Measurements from ENCODE around the gene RBM47. TPM values are rescaled to one million over a fixed set of nuclear protein-coding genes. Genes with fewer than 3 reads are reported as not detected.

The RBM47 gene
- total and polyA plus RNA-seq, 2 donors (not counting 1 experiment from before 2014, with no cell fraction given): 5.6 to 12.9 TPM

- no peaks in the 10 kb centered on the region for H3K36me3 ChIP-seq (replicated peaks in 1 of 2; ENCODE audit: control extremely low read depth in 1 of 2, control insufficient read depth in 1 of 2, extremely low read depth in 1 of 2, insufficient read depth in 2 of 2, low read length in 1 of 2)
- Mint-ChIP-seq H3K27ac (no peak overlapping the region), H3K27me3 (no peaks in the 10 kb centered on the region), H3K4me3 (no peak overlapping the region), H3K9me3 (ENCODE audit: insufficient read depth) (no peaks in the 10 kb centered on the region), H3K4me1 (no peaks in the 10 kb centered on the region)
- H3K79me2 ChIP-seq (ENCODE audit: control insufficient read depth, insufficient read depth, low read length): no peaks in the 10 kb centered on the region
- H3K4me2 ChIP-seq (replicated peaks; ENCODE audit: low read depth, low read length, poor library complexity, severe bottlenecking): no peak overlapping the region
- ChIA-PET POLR2A (interaction anchor here (0.6 kb wide), 1 partner anchor 135 kb away, joined by 3 read pairs; no protein-coding TSS in a partner anchor), CTCF (no interaction called here)
- ATAC-seq (ENCODE audit: low read depth) (no peak), DNase-seq (no peak)
- no peaks in the 10 kb centered on the region for H3K9me3 ChIP-seq (ENCODE audit: control extremely low read depth in 1 of 3, control insufficient read depth in 2 of 3, insufficient read depth in 1 of 3, low read length in 2 of 3)
- WGBS (ENCODE audit: insufficient coverage): 85% methylated on average over 8 of the region's 15 CpGs
- H2AFZ ChIP-seq (ENCODE audit: insufficient read depth, low read depth, low read length, poor library complexity, severe bottlenecking): no peak overlapping the region
- TF ChIP-seq EZH2 (IDR thresholded peaks at IDR 0.05; ENCODE audit: borderline replicate concordance, insufficient read depth, low read depth, low read length, poor library complexity, severe bottlenecking): no peak
- TF ChIP-seq, protein P1, sequence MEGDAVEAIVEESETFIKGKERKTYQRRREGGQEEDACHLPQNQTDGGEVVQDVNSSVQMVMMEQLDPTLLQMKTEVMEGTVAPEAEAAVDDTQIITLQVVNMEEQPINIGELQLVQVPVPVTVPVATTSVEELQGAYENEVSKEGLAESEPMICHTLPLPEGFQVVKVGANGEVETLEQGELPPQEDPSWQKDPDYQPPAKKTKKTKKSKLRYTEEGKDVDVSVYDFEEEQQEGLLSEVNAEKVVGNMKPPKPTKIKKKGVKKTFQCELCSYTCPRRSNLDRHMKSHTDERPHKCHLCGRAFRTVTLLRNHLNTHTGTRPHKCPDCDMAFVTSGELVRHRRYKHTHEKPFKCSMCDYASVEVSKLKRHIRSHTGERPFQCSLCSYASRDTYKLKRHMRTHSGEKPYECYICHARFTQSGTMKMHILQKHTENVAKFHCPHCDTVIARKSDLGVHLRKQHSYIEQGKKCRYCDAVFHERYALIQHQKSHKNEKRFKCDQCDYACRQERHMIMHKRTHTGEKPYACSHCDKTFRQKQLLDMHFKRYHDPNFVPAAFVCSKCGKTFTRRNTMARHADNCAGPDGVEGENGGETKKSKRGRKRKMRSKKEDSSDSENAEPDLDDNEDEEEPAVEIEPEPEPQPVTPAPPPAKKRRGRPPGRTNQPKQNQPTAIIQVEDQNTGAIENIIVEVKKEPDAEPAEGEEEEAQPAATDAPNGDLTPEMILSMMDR (IDR thresholded peaks at IDR 0.05): no peak
- no peak overlapping the region for H3K9ac ChIP-seq (ENCODE audit: low read length)
- H3K27me3 ChIP-seq (replicated peaks in 1 of 4; ENCODE audit: control extremely low read depth in 1 of 4, control insufficient read depth in 3 of 4, insufficient read depth in 4 of 4, low read length in 3 of 4): no peaks in the 10 kb centered on the region
- H3K27ac ChIP-seq (ENCODE audit: low read length in 2 of 2): no peak overlapping the region
- intact Hi-C loops (cut with micrococcal nuclease): no loop called here
- H3K4me3 ChIP-seq (ENCODE audit: control extremely low read depth in 1 of 5, extremely low read depth in 1 of 5, insufficient read depth in 1 of 5, low read depth in 2 of 5, low read length in 4 of 5): no peak overlapping the region
- no peaks in the 10 kb centered on the region for H4K20me1 ChIP-seq (ENCODE audit: control insufficient read depth, insufficient read depth, low read length, poor library complexity, severe bottlenecking)
- no peaks in the 10 kb centered on the region for H3K4me1 ChIP-seq (ENCODE audit: control insufficient read depth in 2 of 2, insufficient read depth in 2 of 2, low read length in 2 of 2)
These were observed 43.2 kb upstream of the RBM47 start for GRCh38 chr4:40672528-40673522.

GRCh38 chr4:40669504-40669903 lies 39.8 kb upstream of the RBM47 start:
- Histone ChIP-seq H3K27ac (ENCODE audit: low read length in 2 of 2) (no peak overlapping the region), H3K9me3 (ENCODE audit: control extremely low read depth in 1 of 3, control insufficient read depth in 2 of 3, insufficient read depth in 1 of 3, low read length in 2 of 3) (no peaks in the 10 kb centered on the region), H3K4me1 (ENCODE audit: control insufficient read depth in 2 of 2, insufficient read depth in 2 of 2, low read length in 2 of 2) (no peaks in the 10 kb centered on the region), H3K36me3 (replicated peaks in 1 of 2; ENCODE audit: control extremely low read depth in 1 of 2, control insufficient read depth in 1 of 2, extremely low read depth in 1 of 2, insufficient read depth in 2 of 2, low read length in 1 of 2) (no peaks in the 10 kb centered on the region), H3K79me2 (ENCODE audit: control insufficient read depth, insufficient read depth, low read length) (no peaks in the 10 kb centered on the region), H3K9ac (ENCODE audit: low read length) (no peak overlapping the region), H3K27me3 (replicated peaks in 1 of 4; ENCODE audit: control extremely low read depth in 1 of 4, control insufficient read depth in 3 of 4, insufficient read depth in 4 of 4, low read length in 3 of 4) (no peaks in the 10 kb centered on the region), H2AFZ (ENCODE audit: insufficient read depth, low read depth, low read length, poor library complexity, severe bottlenecking) (no peak overlapping the region), H3K4me3 (ENCODE audit: control extremely low read depth in 1 of 5, extremely low read depth in 1 of 5, insufficient read depth in 1 of 5, low read depth in 2 of 5, low read length in 4 of 5) (no peak overlapping the region), H4K20me1 (ENCODE audit: control insufficient read depth, insufficient read depth, low read length, poor library complexity, severe bottlenecking) (no peaks in the 10 kb centered on the region), H3K4me2 (replicated peaks; ENCODE audit: low read depth, low read length, poor library complexity, severe bottlenecking) (no peak overlapping the region)
- Mint-ChIP-seq H3K4me1 (no peaks in the 10 kb centered on the region), H3K27me3 (no peaks in the 10 kb centered on the region), H3K27ac (no peak overlapping the region), H3K4me3 (no peak overlapping the region), H3K9me3 (ENCODE audit: insufficient read depth) (no peaks in the 10 kb centered on the region)
- ATAC-seq (ENCODE audit: low read depth) (no peak), DNase-seq (no peak)
- WGBS (ENCODE audit: insufficient coverage): 81% methylated on average over 6 of the region's 8 CpGs
- ChIA-PET CTCF (no interaction called here), POLR2A (no interaction called here)
- intact Hi-C loops (cut with micrococcal nuclease): no loop called here
- TF ChIP-seq, protein P1 (IDR thresholded peaks at IDR 0.05): no peak
- no peak for TF ChIP-seq EZH2 (IDR thresholded peaks at IDR 0.05; ENCODE audit: borderline replicate concordance, insufficient read depth, low read depth, low read length, poor library complexity, severe bottlenecking)

Measured in B cell (primary cell).